Peyer's patch (tissue), 4 donors: ENCODE measurements around the gene NRGN.

Experiments used
- POLR2A ChIP-seq, 2 donors: fragments of 450-650 bp; IDR thresholded peaks; one replicate each; pipeline ENCODE4 v1.5.1; 2017; ENCODE audit warnings: antibody characterized with exemption in 2 of 2, mild to moderate bottlenecking in 2 of 2, moderate library complexity in 2 of 2
- TF ChIP-seq, protein P1 (sequence below), 6 experiments: fragments of 450-650 bp in 4 of 6; fragments of 200-600 bp in 2 of 6; sonication (generic) in 1 of 6; IDR thresholded peaks; one replicate each; pipeline ENCODE4 v1.5.1; 2017 to 2019; ENCODE audit warnings: antibody characterized with exemption in 6 of 6, mild to moderate bottlenecking in 3 of 6, moderate library complexity in 1 of 6

DNA sequence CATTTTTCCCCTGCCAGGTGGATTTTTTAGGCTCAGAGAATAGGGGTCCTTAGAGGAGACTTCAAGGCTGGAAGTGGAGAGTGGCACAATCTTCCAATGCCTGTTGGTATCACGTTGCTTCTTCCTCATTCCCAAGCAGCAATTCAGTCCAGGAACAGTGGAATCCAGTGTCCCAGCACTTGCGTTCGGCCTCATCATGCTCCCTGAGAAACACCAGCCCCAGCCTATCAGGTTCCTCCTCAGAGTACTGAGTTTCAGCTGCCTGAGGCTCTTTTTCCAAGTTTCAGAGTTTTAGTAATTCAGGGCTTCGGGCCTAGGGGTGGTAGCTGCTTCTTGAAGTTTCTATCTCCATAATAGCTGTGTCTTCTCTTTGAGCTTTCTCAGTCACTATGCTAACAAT is 31.9 kb upstream of the NRGN start:
- no peak for TF ChIP-seq POLR2A (IDR thresholded peaks at IDR 0.05)
- TF ChIP-seq, protein P1, sequence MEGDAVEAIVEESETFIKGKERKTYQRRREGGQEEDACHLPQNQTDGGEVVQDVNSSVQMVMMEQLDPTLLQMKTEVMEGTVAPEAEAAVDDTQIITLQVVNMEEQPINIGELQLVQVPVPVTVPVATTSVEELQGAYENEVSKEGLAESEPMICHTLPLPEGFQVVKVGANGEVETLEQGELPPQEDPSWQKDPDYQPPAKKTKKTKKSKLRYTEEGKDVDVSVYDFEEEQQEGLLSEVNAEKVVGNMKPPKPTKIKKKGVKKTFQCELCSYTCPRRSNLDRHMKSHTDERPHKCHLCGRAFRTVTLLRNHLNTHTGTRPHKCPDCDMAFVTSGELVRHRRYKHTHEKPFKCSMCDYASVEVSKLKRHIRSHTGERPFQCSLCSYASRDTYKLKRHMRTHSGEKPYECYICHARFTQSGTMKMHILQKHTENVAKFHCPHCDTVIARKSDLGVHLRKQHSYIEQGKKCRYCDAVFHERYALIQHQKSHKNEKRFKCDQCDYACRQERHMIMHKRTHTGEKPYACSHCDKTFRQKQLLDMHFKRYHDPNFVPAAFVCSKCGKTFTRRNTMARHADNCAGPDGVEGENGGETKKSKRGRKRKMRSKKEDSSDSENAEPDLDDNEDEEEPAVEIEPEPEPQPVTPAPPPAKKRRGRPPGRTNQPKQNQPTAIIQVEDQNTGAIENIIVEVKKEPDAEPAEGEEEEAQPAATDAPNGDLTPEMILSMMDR (IDR thresholded peaks at IDR 0.05) = no peak
